ENCODE data around the gene REXO4.
A peak's percentile ranks its signal among the peaks of the same experiment; 100 is the strongest.

Gene REXO4

DNA sequence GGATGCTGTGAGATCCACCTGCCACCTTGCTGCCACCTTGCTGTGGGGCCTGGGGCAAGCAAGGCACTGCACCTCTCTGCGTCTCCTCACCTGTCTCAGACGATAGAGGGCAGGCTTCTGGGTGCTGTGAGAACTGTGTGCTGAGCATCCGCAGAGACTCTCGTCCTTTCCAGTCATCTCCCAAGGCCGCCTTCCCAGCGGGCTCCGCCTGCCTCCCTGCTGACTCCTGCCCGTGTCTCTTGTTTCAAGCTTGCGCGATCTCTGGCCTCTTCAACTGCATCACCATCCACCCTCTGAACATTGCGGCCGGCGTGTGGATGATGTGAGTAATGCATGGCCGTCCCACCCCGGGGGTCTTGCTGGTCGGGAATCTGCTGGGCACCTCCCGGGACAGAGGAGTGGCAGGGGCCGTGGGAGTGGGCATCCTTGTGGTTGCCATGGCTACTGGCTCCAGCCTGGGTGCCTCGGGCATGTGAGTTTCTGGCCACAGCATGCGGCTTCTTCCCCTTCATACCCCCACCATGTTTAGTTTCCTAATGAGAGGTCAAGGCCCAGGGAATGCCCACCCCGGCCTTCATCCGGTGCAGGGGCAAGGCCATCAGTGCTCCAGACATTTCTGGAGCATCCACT, 45.5 kb upstream of the REXO4 start:
- peak overlapping the region in 2 of 3 experiments; percentile 24 to 36 for H3K4me3 Mint-ChIP-seq
- TF ChIP-seq CTCF (IDR thresholded peaks at IDR 0.05; ENCODE audit: unreplicated experiment in 3 of 3), result no peak
- H3K4me1 Mint-ChIP-seq, result peaks cover 10% of the 10 kb centered on the region
- no peaks in the 10 kb centered on the region for H3K27me3 Mint-ChIP-seq (ENCODE audit: low read depth)
- H3K36me3 Mint-ChIP-seq (ENCODE audit: low read depth), result peaks cover 8% of the 10 kb centered on the region
- H3K9me3 Mint-ChIP-seq, result no peaks in the 10 kb centered on the region
- no peak overlapping the region for H3K27ac Mint-ChIP-seq

DNA sequence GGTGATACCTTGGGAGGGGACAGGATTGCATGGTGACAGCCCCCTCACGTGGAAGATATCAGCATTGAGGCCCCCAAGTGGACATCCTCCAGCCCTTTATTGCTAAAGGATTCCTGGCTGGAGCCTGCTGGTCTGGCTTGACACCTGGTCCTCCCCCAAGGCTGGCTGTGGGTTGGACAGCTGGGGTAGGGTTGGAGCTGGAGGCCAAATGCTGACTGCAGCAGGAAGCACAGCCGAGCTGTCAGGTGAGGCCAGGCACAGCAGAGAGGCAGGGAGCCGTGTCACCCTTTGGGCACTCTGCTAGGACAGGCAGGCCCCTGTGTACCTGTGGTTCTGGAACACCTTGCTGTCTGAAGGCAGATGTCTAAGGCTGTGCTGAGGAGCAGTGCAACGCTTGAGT, 44.2 kb upstream of the REXO4 start:
- no peak for TF ChIP-seq CTCF (IDR thresholded peaks at IDR 0.05; ENCODE audit: unreplicated experiment in 3 of 3)
- Mint-ChIP-seq H3K9me3 (no peaks in the 10 kb centered on the region), H3K27me3 (ENCODE audit: low read depth) (no peaks in the 10 kb centered on the region)

DNA sequence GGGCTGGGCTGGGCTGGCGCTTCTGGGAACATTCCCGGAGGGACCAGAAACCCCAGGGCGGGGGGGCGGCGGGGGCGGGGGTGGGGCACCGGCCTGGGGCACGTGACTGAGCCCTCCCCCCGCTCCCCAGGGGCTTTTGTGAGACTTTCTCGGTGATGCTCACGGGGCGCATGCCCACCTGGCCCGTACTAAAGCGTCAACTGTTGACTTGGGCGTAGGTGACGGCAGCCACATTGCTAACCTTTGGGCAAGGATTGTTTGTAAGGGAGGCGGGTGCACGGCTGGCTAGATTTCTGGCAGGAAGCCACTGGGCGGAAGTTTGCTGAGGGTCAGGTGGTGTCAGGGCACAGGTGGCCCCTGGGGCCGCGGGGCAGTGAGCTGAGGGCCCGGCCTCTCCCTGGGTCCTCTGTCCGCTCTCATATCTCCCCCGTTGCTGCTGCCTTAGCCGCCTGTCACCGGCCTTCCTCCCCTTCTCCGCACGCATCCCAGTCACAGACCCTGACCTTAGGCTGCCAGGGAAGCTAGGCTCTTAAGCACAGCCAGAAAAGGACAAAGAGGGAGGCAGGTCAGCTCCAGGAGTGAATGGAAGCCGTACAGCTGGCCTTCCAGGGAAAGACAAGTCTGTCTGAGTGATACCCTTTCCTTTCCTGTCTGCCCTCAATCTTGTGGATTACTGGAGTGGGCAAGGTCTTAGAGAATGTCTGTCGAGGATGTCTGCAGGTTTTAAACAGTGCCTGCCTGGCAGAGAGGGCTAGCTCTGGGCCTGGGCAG, 42.8 kb upstream of the REXO4 start:
- Mint-ChIP-seq H3K4me1 (peaks cover 10% of the 10 kb centered on the region), H3K27ac (peak overlapping the region; percentile 64 to 88 (median 68)), H3K36me3 (ENCODE audit: low read depth) (peaks cover 3% of the 10 kb centered on the region)

More for the DNA sequence above, 44.2 kb upstream of the REXO4 start:
- peaks cover 8% of the 10 kb centered on the region for H3K36me3 Mint-ChIP-seq (ENCODE audit: low read depth)
- H3K4me1 Mint-ChIP-seq, result peaks cover 10% of the 10 kb centered on the region
- H3K4me3 Mint-ChIP-seq, result peak overlapping the region; percentile 86 to 89 (median 89)
- peak overlapping the region in 2 of 3 experiments; percentile 64 to 68 for H3K27ac Mint-ChIP-seq

DNA sequence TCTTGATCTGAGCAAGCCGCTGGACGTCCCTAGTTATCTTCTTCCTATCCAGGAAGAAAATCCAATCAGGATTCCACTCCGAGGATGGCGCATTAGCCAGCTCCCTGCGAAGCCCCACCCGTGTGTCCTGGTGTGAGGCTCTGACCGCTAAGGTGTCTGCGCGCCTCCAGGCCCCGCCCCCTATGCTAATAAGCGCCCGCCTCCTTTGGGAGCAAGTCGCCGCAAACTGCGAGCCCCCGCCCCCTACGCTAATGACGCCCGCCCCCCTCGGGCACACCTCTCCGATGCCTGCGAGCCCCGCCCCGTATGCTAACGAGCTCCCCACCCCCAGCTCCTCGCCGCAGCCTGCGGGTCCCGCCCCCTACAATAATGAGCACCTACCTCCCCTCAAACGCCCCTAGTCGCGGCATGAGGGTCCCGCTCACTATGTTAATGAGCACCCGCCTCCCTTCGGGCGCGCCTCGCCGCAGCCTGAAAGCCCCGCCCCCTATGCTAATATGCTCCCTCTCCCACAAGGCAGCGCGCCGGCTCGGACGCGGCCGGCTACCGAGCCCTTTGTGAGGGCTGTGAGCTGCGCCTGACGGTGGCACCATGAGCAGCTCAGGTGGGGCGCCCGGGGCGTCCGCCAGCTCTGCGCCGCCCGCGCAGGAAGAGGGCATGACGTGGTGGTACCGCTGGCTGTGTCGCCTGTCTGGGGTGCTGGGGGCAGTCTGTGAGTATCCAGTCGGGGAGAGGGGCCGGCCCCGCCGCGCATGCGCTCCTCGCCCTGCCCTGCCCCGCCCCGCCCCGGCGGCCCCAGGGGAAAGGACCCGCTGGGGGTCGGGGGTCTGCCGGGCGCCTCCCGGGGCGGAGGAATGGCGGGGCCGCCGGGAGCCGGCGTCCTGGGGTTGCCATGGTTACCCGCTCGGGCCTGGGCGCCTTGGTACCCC, 41.9 kb upstream of the REXO4 start, which contains the start of gene CACFD1:
Gene CACFD1, plus strand, starts transcription at position 503 of the 929 bp plus-strand sequence. Its CDS starts 89 bp downstream, at position 592.
- Mint-ChIP-seq H3K4me1 (peaks cover 10% of the 10 kb centered on the region), H3K4me3 (peak within 1 kb of the TSS; percentile 89 to 96 (median 94)), H3K27ac (peak within 1 kb of the TSS; percentile 79 to 94 (median 91)), H3K27me3 (ENCODE audit: low read depth) (no peaks in the 10 kb centered on the region), H3K9me3 (no peaks in the 10 kb centered on the region), H3K36me3 (ENCODE audit: low read depth) (no peaks in the 10 kb centered on the region)
- no peak for TF ChIP-seq CTCF (IDR thresholded peaks at IDR 0.05; ENCODE audit: unreplicated experiment in 3 of 3)

More for the DNA sequence above, 42.8 kb upstream of the REXO4 start:
- Mint-ChIP-seq H3K9me3 (no peaks in the 10 kb centered on the region), H3K4me3 (peak overlapping the region; percentile 86 to 89 (median 89)), H3K27me3 (ENCODE audit: low read depth) (no peaks in the 10 kb centered on the region)
- no peak for TF ChIP-seq CTCF (IDR thresholded peaks at IDR 0.05; ENCODE audit: unreplicated experiment in 3 of 3)

DNA sequence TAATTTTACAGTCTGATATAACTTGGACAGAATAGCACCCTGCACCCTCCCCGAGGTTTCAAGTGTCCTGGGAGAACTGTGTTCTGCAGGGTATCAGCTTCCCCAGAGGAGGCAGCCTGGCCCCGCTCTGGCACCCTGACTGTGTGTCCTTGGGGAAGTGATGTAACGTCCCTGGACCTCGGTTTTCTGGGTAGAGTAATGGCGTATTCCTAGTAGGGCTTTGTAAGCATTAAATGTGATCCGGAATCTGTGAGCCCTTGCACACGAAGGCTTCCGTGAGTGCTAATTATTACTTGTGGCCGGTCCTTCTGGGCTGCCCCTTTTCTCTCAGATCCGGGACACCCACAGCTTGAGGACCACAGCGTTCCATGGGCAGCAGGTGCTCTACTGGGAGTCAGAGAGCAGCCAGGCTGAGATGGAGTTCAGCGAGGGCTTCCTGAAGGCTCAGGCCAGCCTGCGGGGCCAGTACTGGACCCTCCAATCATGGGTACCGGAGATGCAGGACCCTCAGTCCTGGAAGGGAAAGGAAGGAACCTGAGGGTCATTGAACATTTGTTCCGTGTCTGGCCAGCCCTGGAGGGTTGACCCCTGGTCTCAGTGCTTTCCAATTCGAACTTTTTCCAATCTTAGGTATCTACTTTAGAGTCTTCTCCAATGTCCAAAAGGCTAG, 41.0 kb upstream of the REXO4 start:
- Mint-ChIP-seq H3K36me3 (ENCODE audit: low read depth) (no peaks in the 10 kb centered on the region), H3K9me3 (no peaks in the 10 kb centered on the region), H3K4me3 (peak overlapping the region; percentile 89 to 96 (median 94)), H3K4me1 (peaks cover 10% of the 10 kb centered on the region), H3K27me3 (ENCODE audit: low read depth) (peaks cover 9% of the 10 kb centered on the region), H3K27ac (no peak overlapping the region)
- no peak for TF ChIP-seq CTCF (IDR thresholded peaks at IDR 0.05; ENCODE audit: unreplicated experiment in 3 of 3)
